Activated T-helper 9 cell treated with anti-CD3 and anti-CD28 coated beads, Interleukin-2, amount 50 U/mL, for 16 hours (primary cell): ENCODE data around the gene TNS4.
A peak's percentile ranks its signal among the peaks of the same experiment; 100 is the strongest.
"Not testable (repeated sequence)": the region's sequence is repeated elsewhere in the genome, so short reads cannot be mapped to it uniquely, and the experiment has no call there.

Experiments
- DNase-seq: peaks from one replicate; pipeline ENCODE4 v3.0.0-alpha.2; 2020; ENCODE audit warnings: low read depth

TNS4 gene, protein sequence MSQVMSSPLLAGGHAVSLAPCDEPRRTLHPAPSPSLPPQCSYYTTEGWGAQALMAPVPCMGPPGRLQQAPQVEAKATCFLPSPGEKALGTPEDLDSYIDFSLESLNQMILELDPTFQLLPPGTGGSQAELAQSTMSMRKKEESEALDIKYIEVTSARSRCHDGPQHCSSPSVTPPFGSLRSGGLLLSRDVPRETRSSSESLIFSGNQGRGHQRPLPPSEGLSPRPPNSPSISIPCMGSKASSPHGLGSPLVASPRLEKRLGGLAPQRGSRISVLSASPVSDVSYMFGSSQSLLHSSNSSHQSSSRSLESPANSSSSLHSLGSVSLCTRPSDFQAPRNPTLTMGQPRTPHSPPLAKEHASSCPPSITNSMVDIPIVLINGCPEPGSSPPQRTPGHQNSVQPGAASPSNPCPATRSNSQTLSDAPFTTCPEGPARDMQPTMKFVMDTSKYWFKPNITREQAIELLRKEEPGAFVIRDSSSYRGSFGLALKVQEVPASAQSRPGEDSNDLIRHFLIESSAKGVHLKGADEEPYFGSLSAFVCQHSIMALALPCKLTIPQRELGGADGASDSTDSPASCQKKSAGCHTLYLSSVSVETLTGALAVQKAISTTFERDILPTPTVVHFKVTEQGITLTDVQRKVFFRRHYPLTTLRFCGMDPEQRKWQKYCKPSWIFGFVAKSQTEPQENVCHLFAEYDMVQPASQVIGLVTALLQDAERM

GRCh38 chr17:40501499-40501911, at the start of gene TNS4:
TSS of gene TNS4 (minus strand) at chr17:40501623. CDS start at chr17:40496425, 5,198 bp downstream.
- DNase-seq, result no peak

- DNase-seq, result no peak
Measured at GRCh38 chr17:40550608-40551007, 49.2 kb upstream of the TNS4 start.

DNA sequence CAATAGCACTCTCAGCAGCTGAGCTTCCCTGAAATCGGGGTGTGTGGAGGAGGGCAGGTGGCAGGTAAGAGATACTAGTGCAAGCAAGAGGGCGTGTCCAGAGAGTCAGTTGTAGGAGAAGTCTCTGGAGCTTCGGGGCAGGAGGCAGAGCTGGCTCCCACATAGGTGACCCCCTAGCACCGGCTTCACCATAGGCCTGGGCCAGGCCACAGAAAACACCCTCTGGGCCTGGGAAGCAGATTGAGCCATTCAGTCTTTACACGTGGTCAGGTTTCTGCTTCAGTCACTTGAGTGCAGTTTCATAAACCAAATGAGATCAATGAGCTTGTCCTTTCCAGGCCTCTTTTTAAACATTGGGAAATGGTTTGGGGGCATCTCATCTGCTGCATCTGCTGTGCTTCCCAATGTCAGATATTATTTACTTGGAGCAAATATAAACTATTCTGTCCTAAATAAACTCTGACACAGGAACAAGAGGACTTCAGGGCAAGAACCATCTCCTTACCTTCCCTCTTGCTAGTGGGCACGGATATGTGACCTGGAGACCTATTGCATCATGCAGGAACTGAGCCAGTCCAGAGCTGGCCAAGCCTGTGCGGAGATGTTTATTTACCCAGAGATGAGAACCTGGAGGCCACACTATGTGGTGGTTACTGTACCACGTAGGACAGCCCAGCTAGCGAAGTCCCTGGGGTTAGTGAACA, 47.7 kb upstream of the TNS4 start:
- DNase-seq, result no peak

DNA sequence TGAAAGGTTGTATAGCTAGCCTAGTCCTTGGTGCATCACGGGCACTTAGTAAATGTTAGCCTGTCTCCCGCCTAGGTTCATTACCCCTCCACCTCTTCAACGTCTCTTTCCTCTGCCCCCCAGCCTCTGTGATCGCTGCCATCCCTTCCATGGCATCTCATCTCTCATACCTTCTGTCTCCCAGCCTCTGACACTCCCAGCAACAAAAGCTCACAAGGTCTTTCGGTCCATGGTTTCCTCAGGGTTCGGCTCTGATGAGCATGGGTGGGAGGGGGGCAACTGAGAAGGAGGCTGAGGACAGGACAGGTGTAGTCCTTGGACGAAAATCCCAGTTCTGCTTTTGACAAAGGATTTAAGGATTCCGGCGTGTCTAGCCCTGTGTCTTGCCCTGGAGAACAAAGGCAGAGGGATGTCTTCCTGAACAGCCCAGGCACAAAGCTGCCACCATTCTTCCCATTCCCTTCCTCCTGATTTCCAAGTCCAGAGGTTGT, 47.1 kb upstream of the TNS4 start:
- DNase-seq, result no peak

GRCh38 chr17:40547785-40548478, 46.5 kb upstream of the TNS4 start:
- no peak for DNase-seq

DNA sequence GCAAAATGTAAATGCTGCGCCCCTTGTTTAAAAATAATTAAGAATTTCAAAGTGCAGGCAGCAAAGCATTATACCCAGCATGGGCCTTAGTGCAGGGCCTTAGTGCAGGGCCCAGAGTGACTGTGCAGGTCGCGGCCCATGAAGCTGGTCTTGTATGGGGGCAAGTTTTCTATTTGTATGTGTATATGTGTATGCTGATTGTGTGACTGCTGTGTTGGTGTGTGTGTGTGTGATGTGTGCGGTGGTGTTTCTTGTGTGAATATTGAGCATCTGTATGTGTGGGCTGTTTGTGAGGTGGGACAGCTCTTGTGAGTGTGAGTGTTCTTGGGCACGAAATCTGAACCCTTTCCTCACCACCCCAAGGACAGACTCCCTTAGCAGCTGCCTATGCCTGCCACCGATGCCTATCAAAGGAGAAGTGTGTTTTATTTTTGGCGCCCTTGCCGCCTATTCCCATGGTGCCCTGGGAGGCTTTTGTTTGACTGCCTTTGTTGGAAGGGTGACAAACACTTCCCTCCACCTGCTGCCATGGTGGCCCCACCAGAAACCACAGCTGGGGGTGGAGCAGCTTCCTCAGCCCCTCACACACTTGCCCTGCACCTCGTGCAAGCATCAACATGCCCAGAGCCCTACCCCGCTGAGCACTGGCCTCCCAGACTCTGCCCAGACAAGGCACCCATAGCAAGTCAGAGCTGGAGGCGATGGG, 45.8 kb upstream of the TNS4 start:
- DNase-seq, result peak; percentile 26

DNA sequence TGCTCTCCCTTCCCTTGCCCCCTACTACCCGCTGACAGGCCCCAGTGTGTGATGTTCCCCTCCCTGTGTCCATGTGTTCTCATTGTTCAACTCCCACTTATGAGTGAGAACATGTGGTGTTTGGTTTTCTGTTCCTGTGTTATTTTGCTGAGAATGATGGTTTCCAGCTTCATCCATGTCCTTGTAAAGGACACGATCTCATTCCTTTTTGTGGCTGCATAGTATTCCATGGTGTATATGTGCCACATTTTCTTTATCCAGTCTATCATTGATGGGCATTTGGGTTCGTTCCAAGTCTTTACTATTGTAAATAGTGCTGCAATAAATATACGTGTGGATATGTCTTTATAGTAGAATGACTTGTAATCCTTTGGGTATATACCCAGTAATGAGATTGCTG, 45.1 kb upstream of the TNS4 start:
- DNase-seq, result not testable (repeated sequence)

DNA sequence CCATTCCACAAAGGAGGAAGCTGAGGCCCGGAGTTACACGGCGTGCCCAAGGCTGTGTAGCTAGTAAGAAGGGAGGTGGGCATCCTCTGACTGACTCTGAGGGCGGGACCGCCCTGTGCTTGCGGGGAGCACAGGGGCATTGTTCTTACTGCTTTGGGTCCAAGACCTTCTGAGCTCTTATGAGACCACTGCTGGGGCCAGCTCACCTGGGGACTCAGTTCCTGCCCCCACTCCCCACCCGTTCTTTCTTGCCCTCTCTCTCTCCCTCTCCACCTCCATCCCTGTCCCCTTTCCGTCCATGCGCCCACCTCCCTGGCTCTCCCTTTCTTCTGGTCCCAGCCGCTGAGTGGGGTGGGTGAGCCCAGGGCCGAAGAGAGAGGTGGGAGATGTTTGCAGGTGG, 44.2 kb upstream of the TNS4 start:
- DNase-seq, result no peak

GRCh38 chr17:40542558-40543411, 41.4 kb upstream of the TNS4 start:
- peak; percentile 32 for DNase-seq

DNA sequence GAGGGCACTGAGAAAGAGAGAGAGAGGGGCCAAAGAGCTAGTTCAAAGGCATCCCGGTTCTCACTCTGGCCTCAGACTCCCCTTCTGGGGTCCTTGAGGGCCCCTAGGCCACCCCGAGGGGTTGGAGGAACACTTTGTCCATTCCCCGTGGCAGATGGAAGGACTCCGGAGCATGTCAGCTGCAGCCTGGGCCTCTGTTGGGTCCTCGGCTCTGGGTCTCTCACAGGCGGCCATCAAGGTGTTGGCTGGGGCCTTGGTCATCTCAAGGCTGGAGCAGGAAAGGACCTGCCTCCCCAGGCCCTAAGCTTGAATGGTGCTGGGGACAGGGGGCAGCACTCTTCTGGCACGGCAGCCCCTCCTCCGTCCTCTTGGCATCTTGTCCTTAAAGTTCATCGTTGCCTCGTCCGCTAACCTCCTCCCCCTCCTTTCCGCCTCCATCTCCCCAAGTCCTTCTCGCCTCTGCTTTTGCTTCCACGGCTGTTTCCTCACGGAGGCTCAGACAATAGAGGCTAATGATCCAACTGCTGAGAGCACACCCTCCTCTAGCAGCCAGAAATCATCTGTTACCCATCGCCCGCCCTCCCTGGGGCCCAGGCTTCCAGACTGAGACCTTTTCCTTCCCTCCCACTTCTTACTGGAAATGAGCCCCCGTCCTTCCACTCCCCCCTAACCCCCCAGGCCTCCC, 40.6 kb upstream of the TNS4 start:
- no peak for DNase-seq

DNA sequence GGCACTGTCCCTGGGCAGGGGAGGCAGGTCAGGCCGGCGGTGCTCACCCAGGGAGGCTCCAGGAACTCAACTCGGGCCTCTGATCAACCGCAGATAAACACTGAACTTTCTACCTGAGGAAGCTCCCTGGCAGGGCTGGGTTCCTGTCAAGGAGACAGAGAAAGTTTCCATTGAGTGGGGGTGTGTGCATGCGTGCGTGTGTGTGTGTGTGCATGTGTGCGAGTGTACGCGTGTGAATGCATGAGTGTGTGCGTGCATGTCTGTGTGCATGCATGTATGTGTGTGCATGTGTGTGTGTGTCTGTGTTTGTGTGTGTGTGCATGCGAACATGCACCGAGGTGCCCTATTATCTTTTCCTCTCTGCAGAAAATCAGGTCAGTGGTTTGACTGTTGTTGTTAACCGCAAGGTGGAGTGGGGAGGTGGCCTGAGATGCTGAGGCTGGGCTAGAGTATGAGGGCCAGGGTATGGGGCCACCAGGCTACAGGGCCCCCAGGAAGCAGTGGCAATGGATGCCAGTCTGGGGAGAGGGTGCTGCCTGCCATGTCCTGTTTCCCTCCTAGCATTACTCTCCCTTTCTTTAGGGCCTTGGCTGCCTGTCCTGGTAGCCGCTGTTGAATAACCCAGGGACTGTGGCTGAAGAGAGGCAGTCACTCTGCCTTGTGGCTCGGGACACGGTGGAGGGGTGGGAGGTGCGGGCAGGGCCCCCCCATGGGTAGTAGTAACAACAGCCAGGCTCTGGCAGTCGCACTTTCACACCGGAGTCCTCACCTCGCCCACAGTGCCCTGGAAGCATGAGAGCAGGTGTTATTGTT, 39.8 kb upstream of the TNS4 start:
- DNase-seq, result peak; percentile 71

DNA sequence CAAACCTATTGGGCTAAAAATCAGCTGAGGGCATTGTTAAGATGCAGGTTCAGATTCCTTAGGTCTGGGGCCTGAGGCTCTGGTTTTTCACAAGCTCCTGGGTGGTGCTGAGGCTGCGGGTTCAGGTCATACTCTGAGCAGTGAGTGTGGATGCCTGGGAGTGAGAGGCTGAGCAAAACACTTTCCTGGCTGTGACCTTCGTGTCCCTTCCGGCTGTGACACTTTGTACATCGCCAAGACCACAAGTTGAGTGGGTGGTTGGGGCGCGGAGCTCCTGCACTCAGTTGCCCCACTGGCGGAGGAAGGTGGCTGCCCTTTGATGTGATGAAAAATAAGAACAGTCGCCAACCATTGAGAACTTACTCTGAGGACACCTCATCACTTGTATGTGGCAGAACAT, 39.0 kb upstream of the TNS4 start:
- peak; percentile 31 for DNase-seq

DNA sequence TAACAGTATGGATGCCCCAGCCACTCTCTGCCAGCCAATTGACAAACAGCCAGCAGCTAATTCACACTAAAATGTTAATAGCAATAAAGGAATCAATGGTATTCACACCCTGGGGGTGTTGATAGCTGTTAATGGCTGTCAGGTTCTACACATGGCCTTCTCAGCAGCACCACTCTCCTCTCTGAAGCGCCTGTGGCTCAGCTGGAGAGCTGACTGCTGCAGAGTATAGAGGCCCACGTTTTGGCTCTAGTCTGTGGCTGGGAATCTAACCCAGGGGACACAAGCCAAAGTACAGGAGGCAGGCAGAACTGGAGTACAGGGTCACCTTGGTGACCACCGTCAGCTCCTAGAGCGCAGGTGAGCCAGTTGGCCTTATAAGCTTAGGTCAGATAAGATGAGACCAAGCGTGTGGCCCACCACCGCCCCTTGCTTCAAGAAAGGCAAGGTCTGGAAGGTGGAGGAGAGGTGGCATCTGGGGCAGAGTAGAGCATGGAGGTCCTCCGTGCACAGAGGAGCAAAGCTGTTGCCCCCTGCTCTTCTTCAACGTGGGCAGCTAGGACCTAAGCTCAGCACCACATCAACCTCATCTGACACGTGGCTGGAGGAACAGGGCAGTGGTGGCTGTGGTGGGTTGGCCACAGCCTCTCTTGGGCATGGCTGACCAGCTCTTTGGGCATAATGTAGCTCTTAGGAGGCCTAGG, 38.4 kb upstream of the TNS4 start:
- no peak for DNase-seq

DNA sequence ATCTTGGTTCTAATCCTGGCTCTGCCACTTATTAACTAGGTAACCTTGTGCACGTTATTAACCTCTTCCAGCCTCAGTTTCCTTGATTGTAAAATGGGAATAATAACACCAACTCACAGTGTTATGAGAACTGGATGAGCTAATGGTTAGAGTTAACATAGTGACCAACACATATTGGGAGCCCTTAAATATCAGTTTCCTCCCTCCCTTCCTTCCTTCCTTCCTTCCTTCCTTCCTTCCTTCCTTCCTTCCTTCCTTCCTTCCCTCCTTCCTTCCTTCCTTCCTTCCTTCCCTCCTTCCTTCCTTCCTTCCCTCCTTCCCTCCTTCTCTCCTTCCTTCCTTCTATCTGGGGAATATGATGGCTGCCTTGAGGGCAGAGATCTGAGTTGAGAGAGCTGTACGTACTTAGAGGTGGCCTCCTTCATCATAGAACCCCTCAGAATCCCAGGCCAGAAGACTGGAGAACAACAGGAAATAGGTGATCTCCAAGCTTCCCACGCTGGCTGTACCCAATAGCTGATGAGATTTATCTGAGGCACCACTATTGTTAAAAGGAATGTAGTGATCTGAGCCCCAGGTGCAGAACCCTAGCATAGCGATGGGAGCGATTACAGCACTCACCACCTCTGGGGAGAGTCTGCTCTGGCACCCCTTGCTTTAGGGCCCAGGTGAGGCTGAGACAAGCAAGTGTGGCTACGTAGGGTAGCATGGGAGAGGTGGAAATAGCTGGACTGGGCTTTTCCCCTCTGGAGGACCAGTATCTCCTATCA, 37.7 kb upstream of the TNS4 start:
- no peak for DNase-seq

DNA sequence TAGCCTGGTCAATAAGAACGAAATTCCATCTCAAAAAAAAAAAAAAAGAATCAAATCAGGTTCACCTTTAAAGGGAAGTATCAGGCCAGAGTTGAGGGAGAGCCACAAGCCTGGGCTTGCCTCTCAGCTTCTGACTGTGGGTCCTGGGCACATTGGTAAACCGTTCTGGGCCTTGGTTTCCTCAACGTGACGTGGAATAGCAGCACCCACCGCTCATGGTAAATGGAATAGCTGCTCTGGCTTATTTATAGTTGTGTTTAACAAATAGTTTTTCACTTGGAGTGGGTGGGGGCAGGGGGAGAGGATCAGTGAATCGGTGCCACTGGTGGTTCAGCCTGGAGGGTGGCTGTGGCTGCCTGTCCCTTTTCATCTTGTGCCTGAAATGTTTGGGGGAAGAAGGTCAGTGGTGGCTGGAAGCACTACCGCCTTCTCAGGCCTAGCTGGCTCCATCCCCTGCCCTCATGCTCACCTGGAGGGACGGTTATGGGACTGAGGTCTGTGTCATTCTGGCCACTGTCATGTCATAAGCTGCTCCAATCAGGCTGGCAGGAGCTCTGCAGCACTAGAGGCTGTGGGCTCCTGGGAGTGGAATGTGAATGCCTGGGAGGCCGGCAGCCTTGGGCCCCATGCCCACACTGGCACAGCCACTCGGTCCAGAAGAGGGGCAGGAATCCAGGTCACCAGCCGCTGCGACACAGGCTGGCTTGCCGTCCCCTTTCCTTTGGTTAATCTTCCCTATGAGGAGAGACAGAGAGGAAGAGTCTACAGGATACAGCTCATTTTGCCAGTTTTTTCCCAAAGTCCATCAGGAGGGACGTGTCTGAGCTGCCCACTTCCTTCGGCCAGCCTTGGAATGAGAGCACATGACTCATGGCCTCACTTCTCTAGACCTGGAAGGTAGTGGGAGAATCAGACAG, 36.9 kb upstream of the TNS4 start:
- DNase-seq, result no peak
